Measurements from ENCODE around the gene SYT13. TPM values are rescaled to one million over a fixed set of nuclear protein-coding genes. Genes with fewer than 3 reads are reported as not detected.

The SYT13 gene
- total and polyA plus RNA-seq, 2 of the 4 experiments (the other 2 are of a cell fraction): not detected

DNA sequence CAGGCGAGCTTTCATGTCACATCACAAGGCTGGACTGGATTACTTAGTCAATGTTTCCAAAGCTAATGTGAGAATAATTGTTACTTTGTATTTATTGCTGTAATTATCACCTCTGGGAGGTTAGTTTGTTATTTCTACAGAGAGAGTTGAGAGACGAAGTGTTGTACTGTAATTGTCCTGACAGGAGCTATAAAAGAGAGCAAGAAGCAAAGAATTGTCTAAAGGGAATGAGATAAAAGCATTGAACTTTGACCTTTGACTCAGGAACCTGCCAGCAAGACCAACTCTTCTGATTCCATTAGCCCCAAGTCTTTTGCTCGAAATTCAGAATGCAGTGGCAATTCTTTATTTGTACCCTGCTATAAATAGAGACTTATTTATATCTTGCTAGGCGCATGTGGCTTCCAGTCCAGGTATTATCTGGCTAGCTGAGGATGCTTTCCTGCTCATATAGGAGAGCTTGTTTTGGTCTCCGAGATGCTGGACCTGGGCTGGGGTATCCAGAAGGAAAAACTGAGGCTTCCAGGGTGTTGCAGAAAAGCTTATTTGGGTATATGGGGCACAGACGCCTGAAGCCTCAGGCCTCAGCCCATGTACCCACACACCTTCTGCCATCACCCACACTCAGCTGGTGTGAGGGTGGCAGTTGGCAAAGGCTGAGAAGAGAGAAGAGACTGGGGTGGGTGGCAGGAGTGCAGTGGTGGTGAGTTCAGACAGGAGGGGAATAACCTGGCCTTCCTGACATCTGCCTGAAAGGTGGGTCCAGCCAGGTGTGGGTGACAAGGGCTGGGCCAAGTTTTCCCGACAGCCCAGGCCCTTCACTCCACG is 40.7 kb downstream of the SYT13 start:
- Histone ChIP-seq H2BK15ac (ENCODE audit: low read depth, low read length) (no peak overlapping the region), H3K9me3 (ENCODE audit: control insufficient read depth, insufficient read depth, low read length) (no peaks in the 10 kb centered on the region), H2AK5ac (ENCODE audit: low read depth, low read length) (no peak overlapping the region), H3K56ac (ENCODE audit: extremely low read depth, insufficient read depth, low read length) (no peak overlapping the region), H3K9ac (ENCODE audit: low read depth, low read length) (no peak overlapping the region), H3K36me3 (ENCODE audit: control insufficient read depth, insufficient read depth, low read length) (no peaks in the 10 kb centered on the region), H4K91ac (ENCODE audit: insufficient read depth, low read depth, low read length) (no peak overlapping the region), H3K27me3 (ENCODE audit: control insufficient read depth, insufficient read depth, low read length) (peaks cover 17% of the 10 kb centered on the region), H3K18ac (ENCODE audit: low read depth, low read length) (no peak overlapping the region), H3K4me2 (ENCODE audit: low read depth, low read length) (no peak overlapping the region), H3K9me1 (ENCODE audit: insufficient read depth, low read length) (no peaks in the 10 kb centered on the region), H3K14ac (replicated peaks; ENCODE audit: low read depth, low read length) (no peak overlapping the region), H3K23ac (ENCODE audit: low read depth, low read length) (no peak overlapping the region), H2BK5ac (ENCODE audit: low read depth, low read length, poor library complexity, severe bottlenecking) (no peak overlapping the region), H2BK20ac (ENCODE audit: low read depth, low read length) (no peak overlapping the region), H4K5ac (ENCODE audit: low read depth, low read length) (no peak overlapping the region), H3K27ac (ENCODE audit: insufficient read depth, low read length) (no peak overlapping the region), H2AFZ (replicated peaks; ENCODE audit: low read length, poor library complexity) (no peak overlapping the region), H3K79me1 (ENCODE audit: low read depth in 1 of 2, low read length in 2 of 2) (no peaks in the 10 kb centered on the region), H2BK120ac (ENCODE audit: low read depth, low read length) (no peak overlapping the region), H4K20me1 (ENCODE audit: insufficient read depth, low read length) (no peaks in the 10 kb centered on the region), H3K4ac (ENCODE audit: low read depth, low read length) (no peak overlapping the region), H2AK9ac (replicated peaks; ENCODE audit: low read depth, low read length, poor library complexity) (no peak overlapping the region), H3K4me1 (ENCODE audit: control insufficient read depth, insufficient read depth, low read length) (no peaks in the 10 kb centered on the region), H4K8ac (ENCODE audit: low read depth in 2 of 2, low read length in 2 of 2) (no peak overlapping the region), H3K4me3 (ENCODE audit: insufficient read depth, low read depth, low read length) (no peak overlapping the region)
- ChIA-PET POLR2A (ENCODE audit: unreplicated experiment) (no interaction called here), CTCF (interaction anchor here (1.4 kb wide), 1 partner anchor 10 kb away, joined by 3 read pairs; no protein-coding TSS in a partner anchor)
- intact Hi-C loops (cut with micrococcal nuclease): no loop called here
- in situ Hi-C loops (cut with MboI; ENCODE audit: low sequenced_read_pairs): no loop called here
- DNase-seq (no peak), ATAC-seq (ENCODE audit: low read depth) (no peak)
- dilution Hi-C loops (cut with HindIII; ENCODE audit: low sequenced_read_pairs, unreplicated experiment): no loop called here
- no peak for TF ChIP-seq CHD1 (IDR thresholded peaks at IDR 0.05; ENCODE audit: low read depth, low read length)
- TF ChIP-seq RFX5 (IDR thresholded peaks at IDR 0.05; ENCODE audit: low read depth, low read length): no peak
- no peak for TF ChIP-seq ELK1 (IDR thresholded peaks at IDR 0.05; ENCODE audit: borderline replicate concordance, low read depth, low read length)
- no peak for TF ChIP-seq MAFK (IDR thresholded peaks at IDR 0.05; ENCODE audit: low read depth, low read length)
- TF ChIP-seq POLR2A (IDR thresholded peaks at IDR 0.05; ENCODE audit: low read depth, low read length): no peak
- TF ChIP-seq USF2 (IDR thresholded peaks at IDR 0.05; ENCODE audit: low read depth, low read length): no peak
- no peak for TF ChIP-seq SMC3 (IDR thresholded peaks at IDR 0.05; ENCODE audit: low read depth, low read length)
- TF ChIP-seq, protein P1, sequence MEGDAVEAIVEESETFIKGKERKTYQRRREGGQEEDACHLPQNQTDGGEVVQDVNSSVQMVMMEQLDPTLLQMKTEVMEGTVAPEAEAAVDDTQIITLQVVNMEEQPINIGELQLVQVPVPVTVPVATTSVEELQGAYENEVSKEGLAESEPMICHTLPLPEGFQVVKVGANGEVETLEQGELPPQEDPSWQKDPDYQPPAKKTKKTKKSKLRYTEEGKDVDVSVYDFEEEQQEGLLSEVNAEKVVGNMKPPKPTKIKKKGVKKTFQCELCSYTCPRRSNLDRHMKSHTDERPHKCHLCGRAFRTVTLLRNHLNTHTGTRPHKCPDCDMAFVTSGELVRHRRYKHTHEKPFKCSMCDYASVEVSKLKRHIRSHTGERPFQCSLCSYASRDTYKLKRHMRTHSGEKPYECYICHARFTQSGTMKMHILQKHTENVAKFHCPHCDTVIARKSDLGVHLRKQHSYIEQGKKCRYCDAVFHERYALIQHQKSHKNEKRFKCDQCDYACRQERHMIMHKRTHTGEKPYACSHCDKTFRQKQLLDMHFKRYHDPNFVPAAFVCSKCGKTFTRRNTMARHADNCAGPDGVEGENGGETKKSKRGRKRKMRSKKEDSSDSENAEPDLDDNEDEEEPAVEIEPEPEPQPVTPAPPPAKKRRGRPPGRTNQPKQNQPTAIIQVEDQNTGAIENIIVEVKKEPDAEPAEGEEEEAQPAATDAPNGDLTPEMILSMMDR (conservative IDR thresholded peaks at IDR 0.05; ENCODE audit: low read depth, low read length): no peak
- TF ChIP-seq BHLHE40 (IDR thresholded peaks at IDR 0.05; ENCODE audit: low read depth, low read length): no peak
- no peak for TF ChIP-seq CEBPB (IDR thresholded peaks at IDR 0.05; ENCODE audit: low read depth, low read length)
- TF ChIP-seq NFE2L2 (IDR thresholded peaks at IDR 0.05; ENCODE audit: low read depth, low read length): no peak
- WGBS, 2 experiments (ENCODE audit: extremely low coverage in 2 of 2, insufficient read length in 1 of 2): no CpG with 5 or more reads among the region's 8 CpGs
- BruUV-seq (replicated peaks): no TSS peak
